ENCODE measurements around the gene NUBP1. TPM values are rescaled to one million over a fixed set of nuclear protein-coding genes. Genes with fewer than 3 reads are reported as not detected.
"Not testable (repeated sequence)": the region's sequence is repeated elsewhere in the genome, so short reads cannot be mapped to it uniquely, and the experiment has no call there.

NUBP1 gene
- total RNA-seq, 1 experiment from 2014 or later: 36.1 TPM

DNA sequence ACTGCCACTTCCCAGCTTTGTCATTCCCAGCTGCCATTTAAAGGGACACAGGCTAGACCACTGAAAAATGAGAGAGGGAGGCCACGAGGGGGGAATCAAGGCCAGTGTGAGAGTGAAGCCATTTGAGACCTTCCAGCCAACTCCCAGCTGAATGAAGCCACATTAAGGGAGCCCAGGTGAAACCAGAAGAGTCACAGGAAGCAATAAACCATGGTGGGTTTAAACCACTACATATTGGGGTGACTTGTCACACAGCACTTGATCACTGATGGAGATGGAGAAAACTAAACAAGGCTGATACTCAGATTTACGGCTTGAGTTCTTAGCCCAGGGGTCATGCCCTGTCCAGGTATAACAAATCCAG lies 2.8 kb upstream of the NUBP1 start:
- Histone ChIP-seq H3K27me3 (no peaks in the 10 kb centered on the region), H3K4me3 (no peak overlapping the region), H3K36me3 (no peaks in the 10 kb centered on the region), H3K27ac (no peak overlapping the region), H3K9me3 (replicated peaks) (no peaks in the 10 kb centered on the region), H3K4me1 (peaks cover 28% of the 10 kb centered on the region)
- DNase-seq: no peak

DNA sequence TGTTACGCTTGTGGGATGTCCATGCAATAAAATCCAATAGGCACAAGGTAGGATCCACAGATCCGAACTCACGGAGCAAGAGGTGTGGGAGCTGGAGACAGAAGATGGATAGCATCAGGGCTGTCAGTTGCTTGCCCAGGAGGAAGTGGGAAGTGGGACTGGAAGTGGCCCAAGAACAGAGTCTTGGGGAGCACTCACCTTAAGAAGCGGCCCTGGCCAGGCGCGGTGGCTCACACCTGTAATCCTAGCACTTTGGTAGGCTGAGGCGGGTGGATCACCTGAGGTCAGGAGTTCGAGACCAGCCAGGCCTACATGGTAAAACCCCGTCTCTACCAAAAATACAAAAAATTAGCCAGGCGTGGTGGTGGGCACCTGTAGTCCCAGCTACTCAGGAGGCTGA lies 2.4 kb upstream of the NUBP1 start:
- DNase-seq; H3K4me3 ChIP-seq; H3K9me3 ChIP-seq (replicated peaks); H3K27me3 ChIP-seq; H3K27ac ChIP-seq; H3K36me3 ChIP-seq: not testable (repeated sequence)
- peaks cover 28% of the 10 kb centered on the region for H3K4me1 ChIP-seq

DNA sequence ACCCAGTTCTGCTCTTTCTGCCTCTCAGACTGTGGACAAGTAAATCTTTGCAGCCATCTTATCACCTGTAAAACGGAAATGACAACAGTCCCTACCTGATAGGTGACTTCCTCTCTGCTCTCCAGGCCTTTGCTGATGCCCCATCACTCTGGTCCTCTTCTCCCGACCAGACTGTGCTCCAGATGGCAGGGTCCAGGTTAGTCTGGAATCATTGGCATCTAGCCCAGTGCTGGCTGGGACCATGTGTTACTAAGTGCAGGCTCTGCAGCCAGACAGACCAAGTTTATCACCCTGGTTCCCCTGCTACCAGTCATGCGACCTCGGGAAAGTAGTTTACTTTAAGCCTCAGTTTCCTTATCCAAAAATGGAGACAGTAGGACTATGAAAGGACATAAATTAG lies 1.8 kb upstream of the NUBP1 start:
- H3K36me3 ChIP-seq: no peaks in the 10 kb centered on the region
- DNase-seq: peak; percentile 33 to 58
- peak overlapping the region; percentile 35 for H3K4me3 ChIP-seq
- no peaks in the 10 kb centered on the region for H3K27me3 ChIP-seq
- peaks cover 28% of the 10 kb centered on the region for H3K4me1 ChIP-seq
- no peaks in the 10 kb centered on the region for H3K9me3 ChIP-seq (replicated peaks)
- no peak overlapping the region; the same call in 1 of the 2 replicates for H3K27ac ChIP-seq

DNA sequence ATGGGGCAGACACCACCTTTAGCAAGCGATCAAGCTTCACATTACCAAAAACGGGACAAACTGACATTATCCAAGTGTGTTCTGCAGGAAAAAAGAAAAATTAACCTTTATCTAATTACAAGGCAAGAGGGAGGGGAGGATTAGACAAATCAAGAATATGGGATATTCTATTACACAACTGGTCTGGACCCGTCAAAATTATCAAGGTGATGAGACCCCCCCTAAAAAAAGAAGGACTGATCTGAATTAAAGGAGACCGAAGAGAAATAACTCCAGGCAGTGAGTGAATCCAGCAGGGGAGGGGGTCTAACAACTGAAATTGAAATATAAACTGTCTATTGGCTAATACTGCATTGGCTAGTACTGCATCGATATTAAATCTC lies 424 bp upstream of the NUBP1 start:
- Histone ChIP-seq H3K4me3 (peak overlapping the region; percentile 76), H3K27ac (peak overlapping the region; percentile 97), H3K27me3 (no peaks in the 10 kb centered on the region), H3K4me1 (peaks cover 25% of the 10 kb centered on the region), H3K36me3 (no peaks in the 10 kb centered on the region), H3K9me3 (replicated peaks) (no peaks in the 10 kb centered on the region)
- no peak for DNase-seq

DNA sequence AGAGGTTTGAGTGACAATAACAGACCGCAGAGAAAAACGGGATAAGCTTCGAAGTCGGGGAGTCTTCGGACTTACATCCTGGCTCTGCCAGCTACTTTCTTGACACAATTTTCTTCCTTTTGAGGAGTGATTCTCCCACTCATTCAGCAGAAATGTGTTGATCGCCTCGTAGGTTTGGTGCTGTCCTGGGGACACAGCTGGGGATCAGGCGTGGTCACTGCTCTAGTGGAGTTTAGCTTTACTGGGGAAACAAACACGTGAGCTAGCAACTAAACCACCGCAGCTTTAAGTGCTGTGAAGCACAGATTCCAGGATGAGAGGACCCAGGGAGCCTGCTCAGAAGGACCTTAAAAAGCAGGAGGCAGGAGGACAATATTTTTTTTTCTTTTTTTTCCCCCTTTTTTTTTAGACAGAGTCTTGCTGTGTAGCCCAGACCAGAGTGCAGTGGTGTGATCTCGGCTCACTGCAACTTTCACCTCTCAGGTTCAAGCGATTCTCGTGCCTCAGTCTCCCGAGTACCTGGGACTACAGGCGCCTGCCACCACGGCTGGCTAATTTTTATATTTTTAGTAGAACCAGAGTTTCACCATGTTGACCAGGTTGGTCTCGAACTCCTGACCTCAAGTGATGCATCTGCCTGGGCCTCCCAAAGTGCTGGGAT lies 858 bp downstream of the NUBP1 start:
- peak overlapping the region; percentile 76 for H3K4me3 ChIP-seq
- peak overlapping the region; percentile 97 for H3K27ac ChIP-seq
- DNase-seq: no peak

DNA sequence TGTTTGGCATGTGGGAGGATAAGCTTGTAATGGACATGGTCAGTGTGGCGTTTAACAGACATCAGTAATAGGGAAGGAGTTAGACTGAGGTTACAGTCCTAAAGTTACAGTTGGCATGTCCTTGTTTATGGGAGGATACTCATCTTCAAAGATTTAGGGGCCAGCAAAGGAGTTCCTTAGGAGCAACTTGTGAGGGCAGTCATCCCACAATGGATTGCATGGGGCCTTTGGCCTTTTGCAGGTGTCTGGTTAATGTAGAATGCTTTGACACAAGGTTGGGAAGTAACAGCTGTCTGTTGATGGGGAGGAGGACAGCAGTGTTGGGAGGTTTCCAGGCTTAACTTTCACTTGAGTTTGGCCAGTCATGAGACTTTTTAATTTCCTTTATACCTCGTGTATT lies 2.2 kb downstream of the NUBP1 start:
- Histone ChIP-seq H3K9me3 (replicated peaks) (no peaks in the 10 kb centered on the region), H3K4me3 (no peak overlapping the region), H3K27ac (no peak overlapping the region), H3K4me1 (peaks cover 17% of the 10 kb centered on the region), H3K36me3 (no peaks in the 10 kb centered on the region), H3K27me3 (no peaks in the 10 kb centered on the region)
- no peak for DNase-seq

More for the DNA sequence above, 858 bp downstream of the NUBP1 start:
- Histone ChIP-seq H3K36me3 (no peaks in the 10 kb centered on the region), H3K4me1 (peaks cover 17% of the 10 kb centered on the region), H3K27me3 (no peaks in the 10 kb centered on the region), H3K9me3 (replicated peaks) (no peaks in the 10 kb centered on the region)

DNA sequence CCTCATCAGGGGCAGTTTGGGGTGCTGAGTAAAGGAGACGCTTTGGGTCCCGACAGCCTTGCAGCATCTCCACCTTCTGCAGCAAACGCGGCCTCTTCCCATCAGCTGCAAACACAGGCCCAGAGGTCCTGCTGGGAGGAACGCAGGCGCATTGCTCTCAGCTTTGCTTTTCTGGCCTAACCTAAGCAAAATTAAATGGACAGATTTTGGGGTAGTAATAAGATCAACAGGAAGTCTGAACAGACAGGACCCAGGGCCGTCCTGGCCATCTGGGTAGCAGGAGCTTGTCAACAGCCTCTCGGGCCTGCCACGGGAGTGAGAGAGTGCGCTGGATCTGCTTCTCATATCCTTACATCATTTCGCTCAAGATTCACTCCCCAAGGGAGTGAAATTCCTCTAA lies 7.2 kb downstream of the NUBP1 start:
- H3K4me3 ChIP-seq: no peak overlapping the region
- DNase-seq: no peak
- no peaks in the 10 kb centered on the region for H3K27me3 ChIP-seq
- no peaks in the 10 kb centered on the region; the same call in 1 of the 2 replicates for H3K4me1 ChIP-seq
- H3K36me3 ChIP-seq: no peaks in the 10 kb centered on the region; the same call in 1 of the 2 replicates
- no peaks in the 10 kb centered on the region for H3K9me3 ChIP-seq (replicated peaks)
- no peak overlapping the region for H3K27ac ChIP-seq

DNA sequence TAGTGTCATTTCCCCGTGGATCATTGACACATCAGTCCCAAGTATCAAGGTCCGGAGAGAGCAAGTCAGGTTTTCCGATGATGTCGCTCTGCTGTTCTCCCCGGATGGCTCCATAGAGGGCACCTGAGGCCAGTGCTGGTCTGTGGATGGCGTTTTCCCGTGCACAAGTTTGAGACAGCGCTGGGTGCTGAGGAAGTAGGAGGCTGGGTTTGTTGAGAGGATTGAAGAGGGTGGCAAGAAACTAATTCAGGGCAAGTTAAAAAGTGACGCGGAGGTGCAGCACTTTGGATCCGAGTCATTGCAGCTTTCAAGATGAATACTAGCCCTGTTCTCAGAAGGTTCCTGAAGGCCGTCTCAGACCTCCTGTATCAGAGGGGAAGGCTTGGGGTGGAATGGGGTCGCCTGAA lies 7.7 kb downstream of the NUBP1 start:
- H3K4me3 ChIP-seq: no peak overlapping the region
- no peaks in the 10 kb centered on the region for H3K4me1 ChIP-seq
- DNase-seq: no peak
- H3K36me3 ChIP-seq: no peaks in the 10 kb centered on the region; the same call in 1 of the 2 replicates
- H3K9me3 ChIP-seq (replicated peaks): no peaks in the 10 kb centered on the region
- no peak overlapping the region for H3K27ac ChIP-seq
- no peaks in the 10 kb centered on the region for H3K27me3 ChIP-seq

DNA sequence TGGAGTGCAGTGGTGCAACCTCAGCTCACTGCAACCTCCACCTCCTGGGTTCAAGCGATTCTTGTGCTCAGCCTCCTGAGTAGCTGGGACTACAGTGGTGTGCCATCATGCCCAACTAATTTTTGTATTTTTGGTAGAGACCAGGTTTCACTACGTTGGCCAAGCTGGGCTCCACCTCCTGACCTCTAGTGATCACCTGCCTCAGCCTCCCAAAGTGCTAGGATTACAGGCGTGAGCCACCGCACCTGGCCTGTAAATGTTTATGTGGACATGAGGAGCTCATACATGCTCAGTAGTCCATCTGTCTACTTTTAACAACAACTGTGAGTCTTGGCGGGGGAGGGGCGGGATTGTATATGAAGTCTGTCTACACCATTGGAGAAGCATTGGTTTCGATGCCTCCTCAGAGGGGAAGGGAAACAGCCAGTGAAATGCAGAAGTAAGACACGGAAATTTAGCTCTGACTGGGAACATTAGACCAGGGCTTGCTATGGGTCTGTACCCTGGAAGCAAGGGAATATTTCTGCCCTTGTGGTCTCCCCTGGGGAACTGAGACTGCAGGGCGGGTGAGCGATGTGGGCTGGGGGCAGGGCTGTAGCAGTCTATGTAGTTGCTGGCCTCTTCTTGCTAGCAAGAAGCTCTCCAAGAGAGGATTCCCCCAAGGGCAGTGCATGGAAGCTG lies 9.3 kb downstream of the NUBP1 start:
- Histone ChIP-seq H3K27me3 (no peaks in the 10 kb centered on the region), H3K9me3 (replicated peaks) (no peaks in the 10 kb centered on the region), H3K27ac (no peak overlapping the region), H3K36me3 (peaks cover 11% of the 10 kb centered on the region; the same call in 1 of the 2 replicates), H3K4me1 (no peaks in the 10 kb centered on the region), H3K4me3 (no peak overlapping the region)
- DNase-seq: no peak

DNA sequence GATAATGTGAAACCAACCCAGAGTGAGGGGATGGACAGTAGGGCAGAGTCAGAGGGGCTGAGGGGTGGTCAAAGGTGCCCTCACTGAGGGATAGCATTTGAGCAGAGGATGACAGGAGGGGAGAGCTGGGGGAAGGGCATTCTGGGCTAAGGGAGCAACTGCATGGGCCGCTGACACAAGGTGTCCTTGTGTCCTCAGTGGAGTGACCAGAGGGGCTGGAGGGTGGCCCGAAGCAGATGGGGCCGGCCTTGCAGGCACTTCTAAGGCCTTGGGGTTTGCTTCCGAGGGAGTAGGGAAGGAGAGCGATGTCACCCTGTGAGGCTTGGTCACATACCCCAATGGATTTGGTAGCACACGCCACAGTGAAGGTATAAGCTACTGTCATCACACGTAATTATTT lies 10.0 kb downstream of the NUBP1 start:
- no peak overlapping the region for H3K4me3 ChIP-seq
- no peak overlapping the region for H3K27ac ChIP-seq
- H3K9me3 ChIP-seq (replicated peaks): no peaks in the 10 kb centered on the region
- no peaks in the 10 kb centered on the region for H3K4me1 ChIP-seq
- peaks cover 17% of the 10 kb centered on the region; the same call in 1 of the 2 replicates for H3K36me3 ChIP-seq
- no peak for DNase-seq
- H3K27me3 ChIP-seq: no peaks in the 10 kb centered on the region

DNA sequence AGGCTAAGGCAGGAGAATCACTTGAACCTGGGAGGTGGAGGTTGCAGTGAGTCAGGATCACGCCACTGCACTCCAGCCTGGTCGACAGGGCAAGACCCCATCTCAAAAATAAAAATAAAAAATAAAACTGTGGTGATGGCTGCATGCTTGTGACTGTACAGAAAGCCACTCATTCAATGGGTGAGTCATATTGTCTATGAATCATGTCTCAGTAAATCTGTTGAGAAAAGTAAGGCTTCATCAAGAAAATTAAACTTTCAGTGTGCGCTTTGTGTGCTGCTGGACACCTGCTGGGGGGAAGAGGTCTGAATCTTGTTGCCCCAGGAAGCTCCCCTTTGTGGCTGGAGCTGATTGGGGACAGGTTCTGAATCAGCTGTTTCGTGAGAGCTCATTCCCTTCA lies 11.3 kb downstream of the NUBP1 start:
- no peak for DNase-seq
- Histone ChIP-seq H3K27me3 (no peaks in the 10 kb centered on the region), H3K4me3 (no peak overlapping the region), H3K27ac (no peak overlapping the region), H3K4me1 (no peaks in the 10 kb centered on the region), H3K9me3 (replicated peaks) (no peaks in the 10 kb centered on the region), H3K36me3 (peaks cover 17% of the 10 kb centered on the region; the same call in 1 of the 2 replicates)

DNA sequence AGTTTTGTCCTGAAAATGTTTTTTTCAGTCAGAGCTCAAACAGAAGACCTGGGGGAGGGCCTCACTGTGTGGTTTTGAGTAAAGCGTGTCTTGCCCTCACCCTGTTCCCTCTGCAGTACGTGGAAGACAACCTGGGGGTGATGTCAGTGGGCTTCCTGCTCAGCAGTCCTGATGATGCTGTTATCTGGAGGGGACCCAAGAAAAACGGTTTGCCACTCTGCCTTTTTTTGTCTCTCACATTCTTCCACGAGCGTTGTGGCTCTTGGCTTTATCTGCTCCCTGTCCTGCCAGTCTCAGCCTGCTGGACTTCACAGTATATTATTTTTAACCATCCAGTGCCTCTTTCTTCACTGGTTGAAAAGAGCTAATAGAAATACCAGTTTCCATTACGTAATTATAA lies 12.9 kb downstream of the NUBP1 start:
- H3K36me3 ChIP-seq: peaks cover 25% of the 10 kb centered on the region
- H3K9me3 ChIP-seq (replicated peaks): no peaks in the 10 kb centered on the region
- DNase-seq: no peak
- no peak overlapping the region for H3K4me3 ChIP-seq
- no peak overlapping the region for H3K27ac ChIP-seq
- no peaks in the 10 kb centered on the region for H3K4me1 ChIP-seq
- no peaks in the 10 kb centered on the region for H3K27me3 ChIP-seq

DNA sequence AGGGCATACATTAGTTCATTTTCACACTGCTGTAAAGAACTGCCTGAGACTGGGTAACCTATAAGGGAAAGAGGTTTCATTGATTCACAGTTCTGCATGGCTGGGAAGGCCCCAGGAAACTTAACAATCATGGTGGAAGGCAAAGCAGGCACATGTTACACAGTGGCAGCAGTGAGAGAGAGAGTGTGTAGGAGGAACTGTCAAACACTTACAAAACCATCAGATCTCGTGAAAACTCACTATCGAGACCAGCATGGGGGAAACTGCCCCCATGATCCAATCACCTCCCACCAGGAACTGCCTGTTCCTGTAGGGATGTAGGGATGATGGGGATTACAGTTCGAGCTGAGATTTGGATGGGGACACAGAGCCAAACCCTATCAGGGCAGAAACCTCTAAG lies 17.2 kb downstream of the NUBP1 start:
- no peak overlapping the region for H3K4me3 ChIP-seq
- H3K9me3 ChIP-seq (replicated peaks): no peaks in the 10 kb centered on the region
- no peak overlapping the region for H3K27ac ChIP-seq
- DNase-seq: no peak
- peaks cover 25% of the 10 kb centered on the region for H3K36me3 ChIP-seq
- no peaks in the 10 kb centered on the region for H3K27me3 ChIP-seq
- H3K4me1 ChIP-seq: no peaks in the 10 kb centered on the region

DNA sequence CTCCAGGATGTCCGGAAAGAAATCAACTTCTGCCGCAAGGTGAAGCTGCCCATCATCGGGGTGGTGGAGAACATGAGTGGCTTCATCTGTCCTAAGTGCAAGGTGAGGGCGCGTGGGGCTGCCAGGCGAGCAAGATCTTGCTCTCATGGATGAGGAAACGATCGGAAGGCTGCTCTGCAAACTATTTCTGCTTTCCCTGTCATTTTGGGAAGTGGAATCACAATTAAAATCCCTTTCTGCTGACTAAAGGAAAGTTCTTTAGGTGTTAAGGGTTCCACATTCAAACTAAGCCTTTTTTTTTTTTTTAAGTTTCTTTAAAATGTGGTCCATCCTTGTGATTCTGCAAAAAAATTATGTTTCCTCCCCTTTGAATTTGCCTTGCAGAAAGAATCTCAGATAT lies 17.7 kb downstream of the NUBP1 start:
- DNase-seq: no peak
- Histone ChIP-seq H3K36me3 (peaks cover 25% of the 10 kb centered on the region), H3K27ac (no peak overlapping the region), H3K4me1 (no peaks in the 10 kb centered on the region), H3K4me3 (no peak overlapping the region), H3K9me3 (replicated peaks) (no peaks in the 10 kb centered on the region), H3K27me3 (no peaks in the 10 kb centered on the region)

DNA sequence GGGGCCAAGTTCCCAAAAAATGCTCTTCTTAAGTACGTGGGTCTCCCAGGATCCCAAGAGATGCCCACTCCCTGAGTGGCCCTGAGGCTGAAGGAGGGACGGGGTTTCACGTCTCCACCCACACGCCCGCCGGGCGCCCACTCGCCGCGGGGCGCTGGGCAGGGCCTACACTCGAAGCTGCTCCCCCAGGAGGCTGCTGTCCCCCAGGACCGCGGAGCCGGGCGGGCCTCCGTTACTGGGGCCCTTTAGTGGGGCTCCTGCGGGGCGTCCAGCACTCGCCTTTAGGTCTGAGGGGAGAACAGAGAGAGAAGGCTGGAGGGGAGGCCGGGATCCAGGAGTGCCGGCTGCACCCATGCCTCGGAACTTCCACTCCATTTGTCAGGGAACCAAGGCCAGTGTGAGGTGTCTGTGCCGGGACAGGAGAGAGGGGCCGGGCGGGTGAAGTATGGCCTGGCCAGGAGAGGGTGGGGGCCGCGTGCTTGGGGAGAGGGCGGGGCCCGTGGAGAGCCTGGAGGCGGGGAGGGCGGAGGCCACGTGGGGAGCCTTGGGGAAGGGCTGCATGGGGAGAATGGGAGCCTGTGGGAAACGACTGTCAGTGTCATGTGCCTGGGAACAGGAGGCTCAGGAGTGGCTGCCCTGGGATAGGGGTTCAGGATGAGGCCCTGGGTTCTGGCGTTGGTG lies 18.8 kb downstream of the NUBP1 start:
- Histone ChIP-seq H3K4me3 (no peak overlapping the region), H3K27me3 (no peaks in the 10 kb centered on the region), H3K4me1 (no peaks in the 10 kb centered on the region), H3K36me3 (peaks cover 19% of the 10 kb centered on the region), H3K27ac (no peak overlapping the region), H3K9me3 (replicated peaks) (no peaks in the 10 kb centered on the region)
- DNase-seq: no peak

All from SJCRH30 (cell line).